ENCODE results near the gene CALM3.

Gene CALM3

DNA sequence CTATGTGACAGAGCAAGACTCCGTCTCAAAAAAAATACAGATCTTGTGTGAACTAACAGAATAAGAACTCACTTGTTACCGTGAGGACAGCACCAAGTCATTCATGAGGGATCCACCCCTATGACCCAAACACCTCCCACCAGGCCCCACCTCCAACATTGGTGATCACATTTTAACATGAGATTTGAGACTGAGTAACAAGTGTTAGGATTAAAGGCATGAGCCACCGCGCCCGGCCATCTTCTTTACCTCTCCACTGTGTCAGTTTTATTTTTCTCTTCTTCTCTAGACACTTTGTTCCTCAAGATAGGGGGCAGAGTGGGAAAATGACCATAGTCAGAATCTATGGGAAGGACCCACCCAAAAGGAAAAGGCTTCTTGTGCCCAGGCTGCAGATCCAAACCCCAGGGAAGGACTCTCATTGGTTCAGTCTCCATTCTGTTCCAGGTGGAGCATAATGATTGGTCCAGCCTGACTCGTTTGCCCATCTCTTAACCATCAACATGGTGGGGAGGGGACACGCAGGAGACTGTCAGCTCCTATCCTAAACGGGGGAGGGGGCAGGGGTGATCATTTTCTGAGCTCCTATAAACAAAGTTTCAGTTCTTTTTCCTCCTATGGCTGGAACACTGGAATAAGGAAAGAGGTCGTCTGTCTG is 1.3 kb upstream of the CALM3 start:
- no peak for DNase-seq (ENCODE audit: low read depth in 2 of 3, low spot score in 2 of 3)

DNA sequence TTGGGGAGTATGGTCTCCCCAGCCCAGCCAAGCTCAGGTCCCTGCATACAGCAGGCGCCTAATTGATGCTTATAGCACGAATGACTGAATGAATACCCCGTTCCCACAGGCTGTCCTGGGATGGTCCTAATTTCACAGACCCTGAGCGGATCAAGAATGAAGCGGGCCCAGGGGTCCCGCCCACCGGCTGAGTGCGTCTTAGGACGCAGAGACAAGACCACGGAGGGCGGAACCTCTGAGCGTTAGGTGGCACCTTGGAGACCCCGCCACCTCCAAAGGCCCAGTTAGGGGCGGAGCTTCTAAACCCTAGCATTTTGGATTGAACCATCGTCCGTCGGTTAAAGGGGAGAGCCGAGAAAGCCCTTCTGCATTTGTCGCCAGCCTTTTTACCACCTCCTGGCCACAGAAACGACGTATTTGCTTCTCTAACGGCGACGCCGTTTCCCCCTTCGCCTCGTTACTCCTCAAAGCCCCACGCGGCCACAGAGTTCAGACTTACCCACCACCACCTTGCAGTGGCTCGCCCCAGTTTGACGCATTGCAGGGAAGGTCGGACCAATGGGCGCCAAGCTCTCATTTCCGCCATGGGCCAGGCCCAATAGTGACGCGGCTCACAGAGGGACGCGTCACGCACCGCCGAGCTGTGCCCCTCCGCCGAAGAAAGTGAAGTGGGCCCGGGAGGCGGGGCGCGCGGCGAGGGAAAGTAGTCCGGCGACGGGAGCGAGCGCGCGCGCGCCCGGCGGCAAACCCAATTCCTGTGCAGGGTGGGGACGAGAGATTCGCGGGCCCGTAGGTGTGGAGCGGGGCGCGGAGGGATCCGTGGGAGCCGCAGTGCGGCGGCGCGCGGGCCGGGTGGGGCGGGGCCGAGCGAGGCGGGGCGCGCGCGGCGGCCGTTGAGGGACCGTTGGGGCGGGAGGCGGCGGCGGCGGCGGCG is 479 bp upstream of the CALM3 start:
- peak; percentile 95 to 99 (median 99) for DNase-seq (ENCODE audit: low read depth in 2 of 3, low spot score in 2 of 3)

DNA sequence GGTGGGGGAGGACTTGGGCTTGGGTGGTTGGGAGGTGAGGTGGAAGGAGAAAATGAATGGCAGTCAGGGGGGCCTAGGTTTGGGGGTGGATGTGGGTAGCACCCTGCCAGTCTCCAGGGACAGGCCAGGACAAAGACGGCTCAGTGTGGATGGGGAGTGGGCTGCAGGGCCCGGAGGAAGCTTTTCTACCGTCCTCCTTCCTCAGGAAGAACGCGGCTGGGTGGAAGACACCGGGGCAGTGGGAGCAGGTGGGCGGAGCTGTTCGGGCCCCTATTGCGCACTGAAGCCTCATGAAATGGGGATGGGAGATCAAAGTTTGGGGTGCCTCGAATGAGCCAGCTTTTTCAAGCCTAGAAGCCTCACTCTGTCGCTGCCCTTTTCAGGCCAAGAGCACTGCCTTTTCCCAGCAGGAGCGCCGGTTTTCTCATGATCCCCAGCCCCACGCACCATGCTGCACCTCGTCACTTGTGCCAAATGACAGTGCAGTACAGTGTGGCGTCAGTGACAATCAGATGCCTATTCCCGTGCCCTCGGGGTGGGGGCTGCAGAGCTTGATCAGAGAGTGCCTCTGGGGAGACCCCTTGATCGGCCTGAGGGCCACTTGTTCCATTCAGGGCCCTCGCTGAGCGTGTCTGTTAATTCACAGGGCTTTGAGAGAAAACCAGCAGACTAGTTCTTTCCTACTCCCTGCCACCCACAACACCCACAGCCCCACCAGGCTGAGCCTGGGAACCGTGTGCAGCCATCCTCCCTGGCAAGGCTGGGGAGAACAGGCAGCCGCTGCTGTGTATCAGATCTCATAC is 1.5 kb downstream of the CALM3 start:
- no peak for DNase-seq (ENCODE audit: low read depth in 2 of 3, low spot score in 2 of 3)

DNA sequence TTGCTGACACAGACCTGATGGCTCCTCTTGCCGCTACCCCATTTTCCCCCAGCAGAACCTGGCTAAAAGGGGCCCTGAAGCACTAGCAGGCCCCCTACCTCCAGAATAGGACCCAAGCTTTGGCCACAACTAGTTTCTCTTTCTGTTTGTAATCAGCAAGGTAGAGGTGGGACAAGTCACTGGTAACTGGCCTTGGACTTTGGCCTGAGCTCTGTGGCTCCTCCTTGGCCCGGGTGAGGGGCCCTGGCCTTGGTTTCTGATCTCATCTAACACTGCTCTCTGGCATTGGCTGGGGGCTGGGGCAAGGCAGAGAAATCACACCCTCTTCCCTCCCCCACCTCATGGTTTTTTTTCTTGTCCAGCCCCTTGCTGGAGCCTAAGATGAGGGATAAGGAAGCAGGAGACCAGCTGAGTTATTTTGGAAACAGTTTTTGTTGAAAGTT is 2.1 kb downstream of the CALM3 start:
- no peak for DNase-seq (ENCODE audit: low read depth in 2 of 3, low spot score in 2 of 3)

DNA sequence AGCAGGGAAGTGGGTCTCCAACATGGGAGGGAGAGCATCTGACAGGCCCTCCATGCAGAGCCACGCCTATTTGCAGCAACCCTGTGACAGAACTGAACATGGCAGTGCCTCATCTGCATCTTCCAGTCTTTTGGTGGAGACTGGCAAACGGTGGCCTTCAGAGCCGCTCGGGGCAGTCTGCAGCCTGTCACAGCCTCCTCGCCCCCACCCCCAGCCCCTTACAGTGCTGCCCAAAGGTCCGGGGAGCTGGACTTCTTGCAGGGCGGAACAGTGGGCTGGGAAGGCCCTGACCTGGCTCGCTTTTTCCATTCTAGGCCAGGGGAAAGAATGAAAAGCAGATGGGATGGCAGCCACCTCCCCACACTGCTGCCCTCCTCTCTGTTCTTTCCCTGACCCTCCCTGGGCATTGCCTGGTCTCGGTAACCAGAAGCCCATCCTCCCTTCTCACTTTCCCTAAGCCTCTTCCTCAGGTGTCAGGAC is 2.7 kb downstream of the CALM3 start:
- DNase-seq (ENCODE audit: low read depth in 2 of 3, low spot score in 2 of 3), result no peak

DNA sequence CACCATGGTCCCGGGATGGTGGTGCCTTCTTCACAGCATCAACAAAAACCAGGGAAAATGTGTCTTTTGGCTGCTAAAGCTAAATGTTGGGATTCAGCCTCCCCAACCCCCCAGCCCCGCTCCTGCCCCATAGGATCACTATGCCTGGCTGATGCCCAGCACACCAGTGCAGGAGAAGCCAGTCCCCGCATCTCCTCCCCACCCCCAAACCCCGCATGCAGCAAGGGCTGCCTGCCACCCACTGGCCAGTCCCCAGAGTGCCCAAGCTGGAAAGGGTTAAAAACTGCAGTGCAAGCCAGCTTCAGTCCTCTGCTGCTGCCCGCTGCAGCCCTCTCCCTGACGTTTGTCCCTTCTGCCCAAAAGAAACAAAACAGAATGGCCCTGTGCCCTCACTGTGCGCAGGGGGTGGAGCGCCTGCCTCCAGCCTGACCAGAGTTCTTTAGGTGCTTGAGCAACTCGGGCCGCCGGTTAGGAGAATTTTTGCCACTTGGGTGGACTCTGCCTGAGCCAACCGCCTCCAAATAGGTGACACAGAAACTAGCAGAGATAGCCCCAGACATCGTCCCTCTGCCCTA is 3.7 kb downstream of the CALM3 start:
- no peak for DNase-seq (ENCODE audit: low read depth in 2 of 3, low spot score in 2 of 3)

DNA sequence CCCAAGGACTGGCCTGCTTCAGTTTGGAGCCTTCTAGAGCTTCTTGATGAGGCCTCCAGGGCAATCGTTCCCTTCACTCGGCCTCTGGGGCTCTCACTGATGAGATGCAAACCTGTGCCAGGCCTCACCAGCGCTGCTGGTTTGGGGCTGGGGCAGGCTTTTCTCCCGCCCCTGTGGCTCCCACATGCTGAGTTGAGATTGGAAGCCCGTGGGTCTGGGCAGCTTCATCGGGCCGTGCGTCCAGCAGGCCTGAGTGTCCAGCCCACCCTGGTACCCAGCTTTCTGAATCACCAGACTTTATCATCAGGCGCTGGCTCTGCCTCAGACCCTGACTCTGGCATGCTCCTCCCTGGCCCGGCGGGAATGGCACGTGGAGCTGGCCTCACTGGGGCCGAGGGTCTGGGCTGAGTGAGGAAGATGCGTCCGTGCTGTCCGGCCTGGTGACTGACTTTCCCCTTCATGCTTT is 4.3 kb downstream of the CALM3 start:
- no peak for DNase-seq (ENCODE audit: low read depth in 2 of 3, low spot score in 2 of 3)

DNA sequence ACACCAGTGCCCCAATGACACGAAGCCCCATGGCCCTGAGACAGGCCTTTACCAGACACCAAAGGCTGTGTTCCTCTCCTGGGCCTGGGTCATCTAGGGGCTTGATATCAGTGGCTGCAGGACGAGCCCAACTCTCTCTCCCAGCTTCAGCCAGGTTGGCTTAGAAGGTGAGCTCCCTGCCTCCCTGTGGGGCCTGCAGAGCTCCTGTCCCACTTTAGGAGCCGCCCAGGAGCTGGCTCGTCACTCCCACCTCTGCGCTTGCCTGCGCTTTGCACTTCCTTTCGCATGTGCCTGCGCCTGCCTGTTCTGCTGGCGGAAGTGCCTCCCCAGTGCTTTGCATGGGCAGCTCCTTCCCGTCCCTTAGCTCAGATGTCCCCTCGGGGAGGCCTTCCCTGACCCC is 4.9 kb downstream of the CALM3 start:
- no peak for DNase-seq (ENCODE audit: low read depth in 2 of 3, low spot score in 2 of 3)

DNA sequence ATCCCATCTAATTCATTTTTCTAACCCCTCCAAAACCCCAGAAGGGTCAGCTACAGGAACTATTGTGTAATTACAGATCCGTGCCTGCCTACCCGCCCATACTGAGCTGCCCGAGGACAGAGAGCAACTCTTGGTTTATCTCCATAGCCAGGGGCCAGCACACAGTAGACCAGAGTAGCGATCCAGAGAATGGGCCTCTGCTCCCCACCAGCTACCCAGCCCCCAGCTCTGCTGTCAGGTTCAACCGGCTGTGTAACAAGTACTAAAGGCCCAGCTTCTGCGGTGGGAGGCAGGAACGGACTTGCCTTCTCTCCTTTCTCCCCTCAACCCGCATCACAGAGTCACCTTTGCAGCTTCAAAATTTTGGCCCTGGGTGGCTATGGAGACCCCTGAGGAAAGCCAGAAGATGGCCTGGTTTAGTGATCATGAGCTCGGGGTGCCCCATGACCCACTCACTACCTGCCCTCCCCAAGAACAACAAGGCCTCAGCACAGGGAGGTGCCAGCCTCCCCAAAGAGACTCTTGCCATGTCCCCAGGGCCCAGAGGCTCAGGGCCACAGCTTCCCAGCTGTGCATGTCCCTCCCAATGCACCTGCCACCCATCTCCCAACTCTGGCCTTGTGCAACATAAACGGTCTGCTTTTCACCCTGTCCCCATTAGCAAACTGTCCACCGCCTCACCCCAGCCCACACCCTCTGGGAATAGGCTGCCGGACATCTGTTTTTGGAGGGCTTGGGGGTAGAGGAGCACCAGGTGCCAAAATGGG is 5.7 kb downstream of the CALM3 start:
- DNase-seq (ENCODE audit: low read depth in 2 of 3, low spot score in 2 of 3), result no peak

DNA sequence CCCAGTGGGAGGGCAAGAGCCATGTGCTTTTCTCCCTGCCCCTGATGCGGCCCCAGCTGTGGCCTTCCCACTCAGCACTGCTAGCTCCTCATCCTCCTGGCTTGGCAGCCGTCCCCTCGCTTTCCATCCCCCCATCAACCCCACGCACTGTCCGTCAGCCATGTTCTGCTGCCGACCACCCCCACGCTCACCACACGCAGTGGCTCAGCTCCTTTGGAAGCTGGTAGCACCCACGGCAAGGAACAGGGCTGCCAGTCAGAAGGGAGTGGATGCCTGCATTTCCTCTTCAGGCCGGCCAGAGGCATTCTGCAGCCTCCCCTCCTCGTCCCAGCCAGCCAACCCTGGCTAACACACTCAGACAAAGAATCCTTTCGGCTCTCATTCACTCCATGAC is 6.3 kb downstream of the CALM3 start:
- no peak for DNase-seq (ENCODE audit: low read depth in 2 of 3, low spot score in 2 of 3)

DNA sequence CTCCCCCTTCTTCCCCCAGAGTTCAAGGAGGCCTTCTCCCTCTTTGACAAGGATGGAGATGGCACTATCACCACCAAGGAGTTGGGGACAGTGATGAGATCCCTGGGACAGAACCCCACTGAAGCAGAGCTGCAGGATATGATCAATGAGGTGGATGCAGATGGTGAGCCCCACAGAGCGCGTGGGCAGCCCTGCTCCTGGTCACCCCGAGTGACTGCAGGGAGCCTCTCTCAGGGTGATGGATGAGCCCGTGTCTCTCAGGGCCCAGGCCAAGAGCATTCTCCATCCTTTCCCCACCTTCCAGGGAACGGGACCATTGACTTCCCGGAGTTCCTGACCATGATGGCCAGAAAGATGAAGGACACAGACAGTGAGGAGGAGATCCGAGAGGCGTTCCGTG is 7.0 kb downstream of the CALM3 start:
- DNase-seq (ENCODE audit: low read depth in 2 of 3, low spot score in 2 of 3), result no peak

DNA sequence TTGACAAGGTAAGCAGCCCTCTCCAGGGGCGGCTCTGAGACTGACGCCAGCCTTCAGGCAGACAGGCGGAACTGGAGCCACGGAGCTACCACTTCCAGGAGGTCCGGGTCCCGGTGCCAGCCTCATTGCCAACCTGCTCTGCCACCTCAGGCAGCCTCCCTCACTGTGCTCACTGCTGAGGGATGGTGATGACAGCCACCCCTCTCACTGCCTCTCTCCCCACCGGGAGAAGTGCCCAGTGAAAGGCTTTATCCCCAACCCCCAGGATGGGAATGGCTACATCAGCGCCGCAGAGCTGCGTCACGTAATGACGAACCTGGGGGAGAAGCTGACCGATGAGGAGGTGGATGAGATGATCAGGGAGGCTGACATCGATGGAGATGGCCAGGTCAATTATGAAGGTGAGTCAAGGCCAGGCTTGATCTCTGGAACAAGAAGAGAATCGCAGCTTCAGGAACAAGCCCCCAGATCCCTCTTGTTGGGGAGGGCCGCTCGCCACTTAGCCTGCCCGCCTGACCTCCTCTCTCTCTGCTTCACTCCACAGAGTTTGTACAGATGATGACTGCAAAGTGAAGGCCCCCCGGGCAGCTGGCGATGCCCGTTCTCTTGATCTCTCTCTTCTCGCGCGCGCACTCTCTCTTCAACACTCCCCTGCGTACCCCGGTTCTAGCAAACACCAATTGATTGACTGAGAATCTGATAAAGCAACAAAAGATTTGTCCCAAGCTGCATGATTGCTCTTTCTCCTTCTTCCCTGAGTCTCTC is 7.6 kb downstream of the CALM3 start:
- DNase-seq (ENCODE audit: low read depth in 2 of 3, low spot score in 2 of 3), result no peak

DNA sequence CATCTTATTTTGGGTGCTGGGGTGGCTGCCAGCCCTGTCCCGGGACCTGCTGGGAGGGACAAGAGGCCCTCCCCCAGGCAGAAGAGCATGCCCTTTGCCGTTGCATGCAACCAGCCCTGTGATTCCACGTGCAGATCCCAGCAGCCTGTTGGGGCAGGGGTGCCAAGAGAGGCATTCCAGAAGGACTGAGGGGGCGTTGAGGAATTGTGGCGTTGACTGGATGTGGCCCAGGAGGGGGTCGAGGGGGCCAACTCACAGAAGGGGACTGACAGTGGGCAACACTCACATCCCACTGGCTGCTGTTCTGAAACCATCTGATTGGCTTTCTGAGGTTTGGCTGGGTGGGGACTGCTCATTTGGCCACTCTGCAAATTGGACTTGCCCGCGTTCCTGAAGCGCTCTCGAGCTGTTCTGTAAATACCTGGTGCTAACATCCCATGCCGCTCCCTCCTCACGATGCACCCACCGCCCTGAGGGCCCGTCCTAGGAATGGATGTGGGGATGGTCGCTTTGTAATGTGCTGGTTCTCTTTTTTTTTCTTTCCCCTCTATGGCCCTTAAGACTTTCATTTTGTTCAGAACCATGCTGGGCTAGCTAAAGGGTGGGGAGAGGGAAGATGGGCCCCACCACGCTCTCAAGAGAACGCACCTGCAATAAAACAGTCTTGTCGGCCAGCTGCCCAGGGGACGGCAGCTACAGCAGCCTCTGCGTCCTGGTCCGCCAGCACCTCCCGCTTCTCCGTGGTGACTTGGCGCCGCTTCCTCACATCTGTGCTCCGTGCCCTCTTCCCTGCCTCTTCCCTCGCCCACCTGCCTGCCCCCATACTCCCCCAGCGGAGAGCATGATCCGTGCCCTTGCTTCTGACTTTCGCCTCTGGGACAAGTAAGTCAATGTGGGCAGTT is 8.6 kb downstream of the CALM3 start:
- no peak for DNase-seq (ENCODE audit: low read depth in 2 of 3, low spot score in 2 of 3)

DNA sequence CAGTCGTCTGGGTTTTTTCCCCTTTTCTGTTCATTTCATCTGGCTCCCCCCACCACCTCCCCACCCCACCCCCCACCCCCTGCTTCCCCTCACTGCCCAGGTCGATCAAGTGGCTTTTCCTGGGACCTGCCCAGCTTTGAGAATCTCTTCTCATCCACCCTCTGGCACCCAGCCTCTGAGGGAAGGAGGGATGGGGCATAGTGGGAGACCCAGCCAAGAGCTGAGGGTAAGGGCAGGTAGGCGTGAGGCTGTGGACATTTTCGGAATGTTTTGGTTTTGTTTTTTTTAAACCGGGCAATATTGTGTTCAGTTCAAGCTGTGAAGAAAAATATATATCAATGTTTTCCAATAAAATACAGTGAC is 9.3 kb downstream of the CALM3 start:
- DNase-seq (ENCODE audit: low read depth in 2 of 3, low spot score in 2 of 3), result no peak

DNA sequence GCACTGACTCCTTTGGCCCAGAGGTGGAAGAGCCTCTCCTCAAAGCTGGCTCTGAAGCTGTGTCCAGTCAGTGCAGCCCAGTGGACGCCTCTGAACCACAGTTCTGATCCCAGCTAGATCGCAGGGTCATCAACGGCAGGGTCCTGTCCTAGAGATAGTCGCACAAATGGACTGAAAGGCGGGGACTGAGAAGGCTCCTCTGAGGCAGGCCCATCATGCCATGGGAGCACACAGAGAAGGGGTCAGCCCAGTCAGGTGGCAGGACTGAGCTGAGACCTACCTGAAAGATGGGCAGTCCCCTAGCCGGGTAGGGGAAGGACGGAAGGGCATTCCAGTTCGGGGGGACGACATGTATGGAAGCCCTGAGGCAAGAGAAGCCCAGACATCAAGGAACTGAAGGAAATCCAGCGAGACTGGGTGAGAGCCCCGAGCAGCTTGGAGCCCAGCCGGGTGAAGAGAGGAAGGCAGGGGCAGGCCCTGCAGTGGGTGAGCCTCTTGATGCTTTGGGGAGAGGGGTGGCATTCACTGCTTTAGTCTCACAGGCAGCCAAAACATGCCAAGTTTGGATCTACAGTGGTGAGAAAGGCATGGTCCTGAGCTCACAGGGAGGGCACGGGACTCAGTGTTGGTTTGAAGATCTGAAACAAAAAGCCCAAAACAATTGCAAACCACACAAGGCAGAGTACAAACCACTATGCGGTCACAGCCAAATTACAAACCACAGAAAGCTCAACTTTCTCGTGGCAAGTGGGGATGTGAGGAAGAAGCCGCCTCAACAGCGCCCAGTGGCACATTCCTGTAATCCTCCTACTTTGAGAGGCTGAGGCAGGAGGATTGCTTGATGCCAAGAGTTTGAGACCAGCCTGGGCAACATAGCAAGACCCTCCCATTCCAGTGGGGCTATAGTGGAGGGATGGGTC is 10.0 kb downstream of the CALM3 start:
- no peak for DNase-seq (ENCODE audit: low read depth in 2 of 3, low spot score in 2 of 3)

DNA sequence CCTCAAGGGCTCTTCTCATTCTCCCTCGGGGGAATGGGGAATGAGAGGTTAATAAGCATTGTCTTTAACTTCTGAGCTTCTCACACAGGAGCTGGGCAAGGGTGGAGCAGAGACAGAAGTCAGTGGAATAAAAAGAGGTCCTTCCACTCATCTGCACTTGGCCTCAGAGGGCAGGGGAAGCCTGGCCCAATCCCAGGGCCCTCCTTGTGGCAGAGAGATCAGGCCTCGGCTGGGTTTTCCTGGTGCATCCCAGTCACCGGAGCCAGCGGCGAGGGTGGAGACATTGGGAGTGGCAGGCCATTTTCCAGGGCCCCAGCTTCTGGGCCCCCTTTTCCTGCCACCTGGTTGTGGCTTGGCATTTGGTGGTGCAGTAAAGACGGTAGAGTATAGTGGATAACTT is 10.6 kb downstream of the CALM3 start:
- DNase-seq (ENCODE audit: low read depth in 2 of 3, low spot score in 2 of 3), result no peak

DNA sequence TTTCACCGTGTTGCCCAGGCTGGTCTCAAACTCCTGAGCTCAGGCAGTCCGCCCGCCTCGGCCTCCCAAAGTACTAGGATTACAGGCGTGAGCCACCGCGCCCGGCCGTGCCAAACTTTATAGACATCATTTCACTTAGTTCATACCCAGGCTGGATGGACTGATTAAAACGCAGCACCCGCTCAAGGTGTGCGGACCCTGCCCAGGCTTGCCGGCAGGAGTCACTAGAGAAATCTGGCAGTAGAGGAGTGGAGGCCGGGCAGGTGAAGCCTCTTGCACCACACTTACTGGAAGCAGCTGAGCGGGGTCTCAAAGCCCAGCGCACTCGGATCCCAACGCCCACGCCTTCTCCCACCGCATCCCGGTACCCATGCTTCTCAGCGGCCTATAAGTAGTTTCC is 12.4 kb downstream of the CALM3 start:
- no peak for DNase-seq (ENCODE audit: low read depth in 2 of 3, low spot score in 2 of 3)

All from activated CD8-positive, alpha-beta memory T cell treated with anti-CD3 and anti-CD28 coated beads for 48 hours (primary cell).